Hepatocyte (in vitro differentiated cells): ENCODE results near the gene CHD9. TPM values are rescaled to one million over a fixed set of nuclear protein-coding genes. Genes with fewer than 3 reads are reported as not detected.
A peak's percentile ranks its signal among the peaks of the same experiment; 100 is the strongest.

Experiments used
- DNase-seq: peaks from one replicate; pipeline ENCODE4 v3.0.0-alpha.2; 2016; ENCODE audit warnings: low spot score
- H2AFZ ChIP-seq: fragments of 200-600 bp; sonication (generic); 2 replicates; pipeline ENCODE4 v1.6.0; 2016; ENCODE audit warnings: antibody characterized with exemption, mild to moderate bottlenecking
- H3K27ac ChIP-seq: fragments of 200-600 bp; sonication (generic); 2 replicates; pipeline ENCODE4 v1.5.1; 2016; ENCODE audit warnings: mild to moderate bottlenecking
- H3K27me3 ChIP-seq: fragments of 200-600 bp; sonication (generic); 2 replicates; pipeline ENCODE4 v1.6.1; 2016
- H3K36me3 ChIP-seq: fragments of 200-600 bp; sonication (generic); replicated peaks from 2 replicates; pipeline ENCODE4 v1.5.1; 2016; ENCODE audit warnings: low read depth; ENCODE audit not compliant: insufficient read depth
- H3K4me1 ChIP-seq: fragments of 200-600 bp; sonication (generic); 2 replicates; pipeline ENCODE4 v1.5.1; 2016; ENCODE audit warnings: mild to moderate bottlenecking, moderate library complexity; ENCODE audit not compliant: insufficient read depth
- H3K4me2 ChIP-seq: fragments of 200-600 bp; sonication (generic); 2 replicates; pipeline ENCODE4 v1.6.0; 2016
- H3K4me3 ChIP-seq: fragments of 200-600 bp; sonication (generic); 2 replicates; pipeline ENCODE4 v1.5.1; 2016; ENCODE audit warnings: mild to moderate bottlenecking
- H3K79me2 ChIP-seq: fragments of 200-600 bp; sonication (generic); 2 replicates; pipeline ENCODE4 v1.6.0; 2017; ENCODE audit warnings: mild to moderate bottlenecking
- H3K9me2 ChIP-seq: fragments of 200-600 bp; sonication (generic); replicated peaks from 2 replicates; pipeline ENCODE4 v1.6.0; 2017; ENCODE audit warnings: mild to moderate bottlenecking; ENCODE audit not compliant: insufficient read depth
- H3K9me3 ChIP-seq: fragments of 200-600 bp; sonication (generic); 2 replicates; pipeline ENCODE4 v1.5.1; 2016; ENCODE audit warnings: low read depth, mild to moderate bottlenecking
- H4K20me1 ChIP-seq: fragments of 200-600 bp; sonication (generic); 2 replicates; pipeline ENCODE4 v1.6.0; 2016; ENCODE audit warnings: mild to moderate bottlenecking; ENCODE audit not compliant: insufficient read depth, poor library complexity, severe bottlenecking
- CTCF ChIP-seq: fragments of 200-600 bp; sonication (generic); IDR thresholded peaks from 2 replicates; pipeline ENCODE4 v1.5.1; 2016; ENCODE audit warnings: antibody characterized with exemption, mild to moderate bottlenecking; ENCODE audit not compliant: poor library complexity
- EZH2 ChIP-seq: fragments of 200-600 bp; sonication (generic); IDR thresholded peaks from 2 replicates; pipeline ENCODE4 v1.6.1; 2016; ENCODE audit warnings: antibody characterized with exemption, mild to moderate bottlenecking, borderline replicate concordance
- EZH2phosphoT487 ChIP-seq: fragments of 200-600 bp; sonication (generic); IDR thresholded peaks from one replicate; pipeline ENCODE4 v1.6.1; 2018; ENCODE audit warnings: antibody characterized with exemption, mild to moderate bottlenecking, low read depth, moderate library complexity; ENCODE audit not compliant: unreplicated experiment, severe bottlenecking
- WGBS: methylation state at CpG from one replicate; pipeline ENCODE4 v1.1.6; 2016; ENCODE audit warnings: low lambda C conversion rate; ENCODE audit errors: missing lambda C conversion rate; 5-methylcytosine and 5-hydroxymethylcytosine counted together
- polyA plus RNA-seq: library from polyadenylated mRNA; unstranded; fragments of >200 nt; fragmentation: Nextera tagmentation; extraction: Ambion mirVana; gene quantifications from 2 replicates; pipeline ENCODE4 v1.2.1, GENCODE V29; 2016
- total RNA-seq: library from RNA; depleted of rRNA; stranded (reverse); fragments of >200 nt; gene quantifications from 2 replicates; pipeline ENCODE4 v1.2.3, GENCODE V29; 2014

Gene CHD9
- total and polyA plus RNA-seq, 2 experiments from 2014 or later: 54.9 to 68.2 TPM

GRCh38 chr16:53207810-53208752 lies 153.3 kb downstream of the CHD9 start:
- H3K27ac ChIP-seq: peak overlapping the region; percentile 92
- H3K27me3 ChIP-seq: no peaks in the 10 kb centered on the region
- H3K9me3 ChIP-seq: no peaks in the 10 kb centered on the region
- peak overlapping the region; percentile 77 for H3K4me2 ChIP-seq
- 20% methylated on average over 8 of the region's 8 CpGs for WGBS
- peak overlapping the region; percentile 33 for H3K4me3 ChIP-seq
- TF ChIP-seq CTCF (peak; percentile 69), EZH2 (no peak)
- no peaks in the 10 kb centered on the region for H3K9me2 ChIP-seq
- no peaks in the 10 kb centered on the region for H3K36me3 ChIP-seq
- DNase-seq: peak; percentile 76
- H3K4me1 ChIP-seq: peaks cover 6% of the 10 kb centered on the region
- no peaks in the 10 kb centered on the region for H4K20me1 ChIP-seq
- H2AFZ ChIP-seq: peak overlapping the region; percentile 44
- peaks cover 71% of the 10 kb centered on the region for H3K79me2 ChIP-seq

- 29% methylated on average over 5 of the region's 5 CpGs for WGBS
- H3K4me1 ChIP-seq: peaks cover 6% of the 10 kb centered on the region
- H4K20me1 ChIP-seq: no peaks in the 10 kb centered on the region
- TF ChIP-seq EZH2 (no peak), EZH2phosphoT487 (no peak), CTCF (no peak)
- H3K9me2 ChIP-seq: no peaks in the 10 kb centered on the region
- H3K27ac ChIP-seq: peak overlapping the region; percentile 92
- peak overlapping the region; percentile 77 for H3K4me2 ChIP-seq
- no peaks in the 10 kb centered on the region for H3K27me3 ChIP-seq
- H3K36me3 ChIP-seq: no peaks in the 10 kb centered on the region
- H2AFZ ChIP-seq: no peak overlapping the region
- no peaks in the 10 kb centered on the region for H3K9me3 ChIP-seq
- peaks cover 75% of the 10 kb centered on the region for H3K79me2 ChIP-seq
- no peak for DNase-seq
- H3K4me3 ChIP-seq: peak overlapping the region; percentile 33
These were observed 154.6 kb downstream of the CHD9 start for GRCh38 chr16:53209429-53209828.

GRCh38 chr16:53209877-53210276 lies 155.1 kb downstream of the CHD9 start:
- peaks cover 75% of the 10 kb centered on the region for H3K79me2 ChIP-seq
- peak overlapping the region; percentile 92 for H3K27ac ChIP-seq
- WGBS: 57% methylated on average over 2 of the region's 2 CpGs

More at GRCh38 chr16:53209877-53210276, 155.1 kb downstream of the CHD9 start:
- Histone ChIP-seq H3K27me3 (no peaks in the 10 kb centered on the region), H3K9me2 (no peaks in the 10 kb centered on the region), H4K20me1 (no peaks in the 10 kb centered on the region), H3K4me2 (peak overlapping the region; percentile 77), H3K9me3 (no peaks in the 10 kb centered on the region), H3K4me1 (peaks cover 6% of the 10 kb centered on the region), H3K36me3 (no peaks in the 10 kb centered on the region), H2AFZ (no peak overlapping the region), H3K4me3 (peak overlapping the region; percentile 33)
- no peak for DNase-seq
- no peak for TF ChIP-seq CTCF
- TF ChIP-seq EZH2phosphoT487: no peak
- no peak for TF ChIP-seq EZH2
